K562 (cell line): ENCODE measurements around the gene PRR7. TPM values are rescaled to one million over a fixed set of nuclear protein-coding genes. Genes with fewer than 3 reads are reported as not detected.

ENCODE experiments used
- ARID3A ChIP-seq: IDR thresholded peaks from 2 replicates; pipeline ENCODE4 v1.6.1; 2012; ENCODE audit warnings: low read depth, low read length, improper control_type of control experiment, borderline replicate concordance
- CBX5 ChIP-seq: IDR thresholded peaks from 2 replicates; pipeline ENCODE4 v1.6.1; 2014; ENCODE audit warnings: low read depth, borderline replicate concordance
- FOXP4 ChIP-seq: sonication (generic); formaldehyde crosslinking; IDR thresholded peaks from 2 replicates; pipeline ENCODE4 v1.8.0; 2022; ENCODE audit warnings: mild to moderate bottlenecking, missing genetic modification reagents, borderline replicate concordance
- GABPB1 ChIP-seq: sonication (generic); formaldehyde crosslinking; IDR thresholded peaks from 2 replicates; pipeline ENCODE4 v1.8.0; 2022; ENCODE audit warnings: mild to moderate bottlenecking, missing genetic modification reagents
- HDGF ChIP-seq: fragments of 450-650 bp; IDR thresholded peaks from 2 replicates; pipeline ENCODE4 v1.6.1; 2016
- HNRNPL ChIP-seq: fragments of 200-400 bp; formaldehyde crosslinking; IDR thresholded peaks from 2 replicates; pipeline ENCODE4 v1.6.1; 2017; ENCODE audit warnings: low read depth, mild to moderate bottlenecking, low read length
- KDM1A ChIP-seq, 2 experiments: fragments of 450-650 bp; IDR thresholded peaks; 2 replicates each; pipeline ENCODE4 v1.6.1; 2016; ENCODE audit warnings: mild to moderate bottlenecking in 2 of 2
- MAFG ChIP-seq: fragments of 450-650 bp; conservative IDR thresholded peaks from 2 replicates; pipeline ENCODE4 v1.6.1; 2016; ENCODE audit warnings: missing genetic modification characterization, missing compliant biosample characterization
- MCM2 ChIP-seq: fragments of 450-650 bp; IDR thresholded peaks from 2 replicates; pipeline ENCODE4 v1.6.1; 2017; ENCODE audit warnings: low read depth, mild to moderate bottlenecking
- MED1 ChIP-seq: sonication (generic); formaldehyde crosslinking; IDR thresholded peaks from 2 replicates; pipeline ENCODE4 v1.8.1; 2023; ENCODE audit warnings: missing genetic modification reagents, borderline replicate concordance
- PYGO2 ChIP-seq: fragments of 450-650 bp; IDR thresholded peaks from 2 replicates; pipeline ENCODE4 v1.6.1; 2016; ENCODE audit warnings: mild to moderate bottlenecking, missing genetic modification characterization, moderate library complexity, missing compliant biosample characterization
- SFPQ ChIP-seq: fragments of 200-400 bp; formaldehyde crosslinking; IDR thresholded peaks from 2 replicates; pipeline ENCODE4 v1.6.1; 2017; ENCODE audit warnings: mild to moderate bottlenecking, low read depth, low read length, moderate library complexity
- TEAD4 ChIP-seq, 2 experiments: sonication (generic) in 1 of 2; formaldehyde crosslinking in 1 of 2; IDR thresholded peaks; 2 replicates each; pipeline versions ENCODE4 v1.6.1 to v1.8.0; 2012 to 2022; ENCODE audit warnings: borderline replicate concordance in 1 of 2, inconsistent platforms in 1 of 2, low read length in 1 of 2, mild to moderate bottlenecking in 1 of 2, missing genetic modification reagents in 1 of 2
- ZNF175 ChIP-seq: fragments of 200-800 bp; sonication (Bioruptor generic); IDR thresholded peaks from 2 replicates; pipeline ENCODE4 v1.6.1; 2016; ENCODE audit warnings: low read depth, mild to moderate bottlenecking, missing genetic modification characterization, missing compliant biosample characterization
- ZNF263 ChIP-seq: sonication (generic); formaldehyde crosslinking; IDR thresholded peaks from 2 replicates; pipeline ENCODE4 v1.8.0; 2022; ENCODE audit warnings: mild to moderate bottlenecking, missing genetic modification reagents, borderline replicate concordance
- ZNF592 ChIP-seq: fragments of 450-650 bp; IDR thresholded peaks from 2 replicates; pipeline ENCODE4 v1.6.1; 2017; ENCODE audit warnings: antibody characterized with exemption, mild to moderate bottlenecking
- ZNF75A ChIP-seq: fragments of 450-650 bp; formaldehyde crosslinking; IDR thresholded peaks from 2 replicates; pipeline ENCODE4 v1.4.0; 2020; ENCODE audit warnings: mild to moderate bottlenecking
- ZNF778 ChIP-seq: fragments of 450-650 bp; formaldehyde crosslinking; IDR thresholded peaks from 2 replicates; pipeline ENCODE4 v1.4.0; 2020; ENCODE audit warnings: mild to moderate bottlenecking, moderate library complexity
- polyA plus RNA-seq, 8 experiments: library from polyadenylated mRNA; depleted of rRNA in 4 of 8; stranded (reverse) in 5 of 8; unstranded in 3 of 8; fragments of >200 nt; fragmentation: Nextera tagmentation in 2 of 8; fragmentation: Illumina TruSeq in 1 of 8; extraction: Ambion mirVana in 2 of 8; extraction: Trizol in 1 of 8; gene quantifications; 2 replicates each; pipeline versions ENCODE4 v1.2.1 to v1.2.3, GENCODE V29; 2011 to 2014; ENCODE audit warnings: inconsistent platforms in 1 of 8, missing spikeins in 1 of 8
- total RNA-seq, 7 experiments: library from RNA; depleted of rRNA in 6 of 7; stranded (reverse); fragments of >200 nt in 6 of 7; fragmentation: Illumina TruSeq in 2 of 7; extraction: Trizol in 2 of 7; gene quantifications; 2 replicates each; pipeline versions ENCODE4 v1.2.1 to v1.2.3, GENCODE V29; 2011 to 2021; ENCODE audit warnings: low replicate concordance in 1 of 7

PRR7 gene
- total and polyA plus RNA-seq, 9 of the 15 experiments (the other 6 are each of a cell fraction or from before 2014, with no cell fraction given), result 0.80 to 11.3 (median 10.4) TPM; not detected in 4

GRCh38 chr5:177427211-177427822 lies 19.3 kb upstream of the PRR7 start (continued):
- no peak for TF ChIP-seq MED1 (CRISPR knock-in tag)
- no peak for TF ChIP-seq ZNF778 (CRISPR knock-in tag)
- TF ChIP-seq ZNF263 (CRISPR knock-in tag), result 0 out of 2 replicates have a peak, but pooled peaks have one; percentile 40
- no peak for TF ChIP-seq ZNF175 (CRISPR knock-in tag)
- TF ChIP-seq PYGO2 (tag), result no peak
- peak; percentile 53 for TF ChIP-seq GABPB1
- no peak for TF ChIP-seq CBX5
- TF ChIP-seq TEAD4 (IDR thresholded peaks at IDR 0.05; ENCODE audit: low read length), result 0 out of 2 replicates have a peak, but pooled peaks have one; percentile 7
- TF ChIP-seq TEAD4 (CRISPR knock-in tag; IDR thresholded peaks at IDR 0.05; ENCODE audit: borderline replicate concordance), result peak; percentile 80; the same call in 1 of the 2 replicates
- no peak for TF ChIP-seq ZNF75A (CRISPR knock-in tag)
- no peak for TF ChIP-seq HDGF
- no peak for TF ChIP-seq HNRNPL
- no peak for TF ChIP-seq ARID3A
- TF ChIP-seq ZNF592, result no peak
- no peak for TF ChIP-seq FOXP4
- no peak for TF ChIP-seq MAFG (tag)
- TF ChIP-seq MCM2, result no peak
- no peak for TF ChIP-seq SFPQ
- TF ChIP-seq KDM1A (IDR thresholded peaks at IDR 0.05), result no peak
